HepG2 (cell line): ENCODE measurements around the gene DCDC2. TPM values are rescaled to one million over a fixed set of nuclear protein-coding genes. Genes with fewer than 3 reads are reported as not detected.

Experiments
- AHR ChIP-seq: IDR thresholded peaks from 2 replicates; pipeline ENCODE4 v1.6.1; 2018; ENCODE audit warnings: missing genetic modification reagents, missing compliant biosample characterization
- DMAP1 ChIP-seq: IDR thresholded peaks from 2 replicates; pipeline ENCODE4 v1.6.1; 2016
- GLI4 ChIP-seq: sonication (generic); formaldehyde crosslinking; IDR thresholded peaks from 2 replicates; pipeline ENCODE4 v1.5.1; 2020; ENCODE audit warnings: missing genetic modification reagents, mild to moderate bottlenecking, moderate library complexity, borderline replicate concordance
- IKZF1 ChIP-seq: fragments of 450-650 bp; IDR thresholded peaks from 2 replicates; pipeline ENCODE4 v1.7.1; 2016
- NFATC3 ChIP-seq: sonication (generic); formaldehyde crosslinking; IDR thresholded peaks from 2 replicates; pipeline ENCODE4 v1.5.1; 2020; ENCODE audit warnings: mild to moderate bottlenecking, missing genetic modification reagents
- PHB2 ChIP-seq: fragments of 450-650 bp; IDR thresholded peaks from 2 replicates; pipeline ENCODE4 v1.6.1; 2018; ENCODE audit not compliant: partially characterized antibody
- SETDB1 ChIP-seq: sonication (generic); formaldehyde crosslinking; IDR thresholded peaks from 2 replicates; pipeline ENCODE4 v1.5.1; 2020; ENCODE audit warnings: missing genetic modification reagents, mild to moderate bottlenecking, borderline replicate concordance
- SPEN ChIP-seq: sonication (generic); formaldehyde crosslinking; IDR thresholded peaks from 2 replicates; pipeline ENCODE4 v1.5.1; 2020; ENCODE audit warnings: low read depth, mild to moderate bottlenecking, missing genetic modification reagents
- USF2 ChIP-seq, 2 experiments: sonication (generic) in 1 of 2; formaldehyde crosslinking in 1 of 2; IDR thresholded peaks; 2 replicates each; pipeline versions ENCODE4 v1.5.1 to v1.6.1; 2011 to 2020; ENCODE audit warnings: borderline replicate concordance in 1 of 2, low read depth in 1 of 2, low read length in 1 of 2, mild to moderate bottlenecking in 1 of 2, missing genetic modification reagents in 1 of 2, moderate library complexity in 1 of 2
- ZBTB49 ChIP-seq: sonication (generic); formaldehyde crosslinking; IDR thresholded peaks from 2 replicates; pipeline ENCODE4 v1.4.0; 2020; ENCODE audit warnings: missing genetic modification reagents, borderline replicate concordance
- ZBTB8A ChIP-seq: sonication (generic); formaldehyde crosslinking; IDR thresholded peaks from 2 replicates; pipeline ENCODE4 v1.4.0; 2020; ENCODE audit warnings: mild to moderate bottlenecking, low read depth, missing genetic modification reagents, borderline replicate concordance
- ZC3H4 ChIP-seq: sonication (generic); formaldehyde crosslinking; IDR thresholded peaks from 2 replicates; pipeline ENCODE4 v1.4.0; 2020; ENCODE audit warnings: missing genetic modification reagents, borderline replicate concordance
- ZFY ChIP-seq: sonication (generic); formaldehyde crosslinking; IDR thresholded peaks from 2 replicates; pipeline ENCODE4 v1.4.0; 2020; ENCODE audit warnings: missing genetic modification reagents
- ZNF30 ChIP-seq: sonication (generic); formaldehyde crosslinking; IDR thresholded peaks from 2 replicates; pipeline ENCODE4 v1.5.0; 2020; ENCODE audit warnings: mild to moderate bottlenecking, missing genetic modification reagents
- ZNF703 ChIP-seq: sonication (generic); formaldehyde crosslinking; IDR thresholded peaks from 2 replicates; pipeline ENCODE4 v1.5.1; 2020; ENCODE audit warnings: missing genetic modification reagents, mild to moderate bottlenecking, moderate library complexity, borderline replicate concordance
- polyA plus RNA-seq, 8 experiments: library from polyadenylated mRNA; depleted of rRNA in 3 of 8; stranded (reverse) in 7 of 8; unstranded in 1 of 8; fragments of >200 nt; fragmentation: Illumina TruSeq in 4 of 8; extraction: Trizol in 4 of 8; gene quantifications; 2 replicates each; pipeline versions ENCODE4 v1.2.1 to v1.2.3, GENCODE V29; 2011 to 2016; ENCODE audit warnings: low read depth in 4 of 8, missing spikeins in 1 of 8, mixed read lengths in 1 of 8; ENCODE audit not compliant: insufficient read depth in 1 of 8
- total RNA-seq, 5 experiments: library from RNA; depleted of rRNA; stranded (reverse); fragments of >200 nt; fragmentation: Illumina TruSeq; extraction: Trizol; gene quantifications; 2 replicates each; pipeline ENCODE4 v1.2.3, GENCODE V29; 2016; ENCODE audit warnings: low read depth in 1 of 5
- TF ChIP-seq, protein P1 (sequence below): sonication (generic); formaldehyde crosslinking; IDR thresholded peaks from 2 replicates; pipeline ENCODE4 v1.4.0; 2020; ENCODE audit warnings: missing genetic modification reagents, mild to moderate bottlenecking, borderline replicate concordance
- TF ChIP-seq, protein P2 (sequence below): sonication (generic); formaldehyde crosslinking; IDR thresholded peaks from 2 replicates; pipeline ENCODE4 v1.4.0; 2020; ENCODE audit warnings: missing genetic modification reagents, mild to moderate bottlenecking, borderline replicate concordance
- TF ChIP-seq, protein P3 (sequence below): sonication (generic); formaldehyde crosslinking; IDR thresholded peaks from 2 replicates; pipeline ENCODE4 v1.5.1; 2020; ENCODE audit warnings: missing genetic modification reagents, mild to moderate bottlenecking, borderline replicate concordance

The DCDC2 gene
- total and polyA plus RNA-seq, 2 of the 13 experiments (the other 11 are each of a cell fraction or from before 2014, with no cell fraction given): 9.0 to 36.2 TPM

DNA sequence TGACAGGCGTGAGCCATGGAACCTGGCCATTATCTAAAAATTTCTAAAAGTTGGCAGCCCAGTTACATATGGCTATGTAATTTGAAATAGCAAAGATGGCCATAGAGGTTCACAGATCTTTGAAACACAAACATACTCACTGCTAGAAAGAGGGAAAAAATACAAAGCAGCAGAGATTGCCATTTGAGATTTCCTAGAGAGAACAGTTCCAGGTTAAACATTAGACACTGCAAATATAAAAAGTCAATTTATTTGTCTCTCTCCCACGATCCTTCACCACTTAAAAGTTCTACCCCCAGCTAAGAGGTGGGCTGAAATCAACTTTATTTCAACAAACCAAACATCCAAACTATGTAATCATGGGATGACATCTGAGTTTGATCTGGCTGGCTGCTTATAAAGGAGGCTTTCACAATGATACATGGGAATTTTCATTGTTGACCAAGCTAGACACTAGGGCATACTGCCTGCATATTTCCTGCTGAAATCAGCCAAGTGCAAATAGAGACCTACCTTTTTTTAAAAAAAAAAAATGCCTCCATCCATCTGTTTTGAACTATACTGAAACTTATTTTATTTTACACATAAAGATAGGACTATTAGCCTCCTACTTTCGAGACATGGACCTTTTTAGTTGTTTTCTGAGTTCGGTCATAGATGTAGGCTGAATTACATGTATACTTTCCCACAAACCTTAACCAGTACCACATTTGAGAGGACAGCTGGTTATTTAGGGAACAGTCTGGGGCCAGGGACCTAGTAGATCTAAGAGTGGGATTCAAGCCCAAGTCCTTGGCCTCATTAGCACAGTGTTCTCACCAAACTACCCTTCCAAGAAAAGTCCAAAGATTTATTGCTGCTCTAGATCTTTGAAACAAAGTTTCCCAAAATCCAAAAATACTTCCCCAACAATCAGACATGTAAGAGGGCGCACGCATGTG is 16.6 kb downstream of the DCDC2 start (continued):
- TF ChIP-seq ZNF30 (CRISPR knock-in tag): no peak
- no peak for TF ChIP-seq USF2 (IDR thresholded peaks at IDR 0.05; ENCODE audit: low read depth, low read length)
- TF ChIP-seq USF2 (CRISPR knock-in tag; IDR thresholded peaks at IDR 0.05; ENCODE audit: borderline replicate concordance): no peak
- TF ChIP-seq, protein P1, sequence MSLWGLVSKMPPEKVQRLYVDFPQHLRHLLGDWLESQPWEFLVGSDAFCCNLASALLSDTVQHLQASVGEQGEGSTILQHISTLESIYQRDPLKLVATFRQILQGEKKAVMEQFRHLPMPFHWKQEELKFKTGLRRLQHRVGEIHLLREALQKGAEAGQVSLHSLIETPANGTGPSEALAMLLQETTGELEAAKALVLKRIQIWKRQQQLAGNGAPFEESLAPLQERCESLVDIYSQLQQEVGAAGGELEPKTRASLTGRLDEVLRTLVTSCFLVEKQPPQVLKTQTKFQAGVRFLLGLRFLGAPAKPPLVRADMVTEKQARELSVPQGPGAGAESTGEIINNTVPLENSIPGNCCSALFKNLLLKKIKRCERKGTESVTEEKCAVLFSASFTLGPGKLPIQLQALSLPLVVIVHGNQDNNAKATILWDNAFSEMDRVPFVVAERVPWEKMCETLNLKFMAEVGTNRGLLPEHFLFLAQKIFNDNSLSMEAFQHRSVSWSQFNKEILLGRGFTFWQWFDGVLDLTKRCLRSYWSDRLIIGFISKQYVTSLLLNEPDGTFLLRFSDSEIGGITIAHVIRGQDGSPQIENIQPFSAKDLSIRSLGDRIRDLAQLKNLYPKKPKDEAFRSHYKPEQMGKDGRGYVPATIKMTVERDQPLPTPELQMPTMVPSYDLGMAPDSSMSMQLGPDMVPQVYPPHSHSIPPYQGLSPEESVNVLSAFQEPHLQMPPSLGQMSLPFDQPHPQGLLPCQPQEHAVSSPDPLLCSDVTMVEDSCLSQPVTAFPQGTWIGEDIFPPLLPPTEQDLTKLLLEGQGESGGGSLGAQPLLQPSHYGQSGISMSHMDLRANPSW (CRISPR knock-in tag): no peak
- TF ChIP-seq ZBTB8A (CRISPR knock-in tag): no peak
- no peak for TF ChIP-seq IKZF1
- TF ChIP-seq SPEN: no peak
- no peak for TF ChIP-seq ZBTB49 (CRISPR knock-in tag)
- TF ChIP-seq SETDB1 (CRISPR knock-in tag): no peak
- no peak for TF ChIP-seq NFATC3 (CRISPR knock-in tag)
- no peak for TF ChIP-seq ZFY
- TF ChIP-seq PHB2: no peak
- peak; percentile 87; the same call in 1 of the 2 replicates for TF ChIP-seq ZNF703 (CRISPR knock-in tag)
- TF ChIP-seq, protein P2, sequence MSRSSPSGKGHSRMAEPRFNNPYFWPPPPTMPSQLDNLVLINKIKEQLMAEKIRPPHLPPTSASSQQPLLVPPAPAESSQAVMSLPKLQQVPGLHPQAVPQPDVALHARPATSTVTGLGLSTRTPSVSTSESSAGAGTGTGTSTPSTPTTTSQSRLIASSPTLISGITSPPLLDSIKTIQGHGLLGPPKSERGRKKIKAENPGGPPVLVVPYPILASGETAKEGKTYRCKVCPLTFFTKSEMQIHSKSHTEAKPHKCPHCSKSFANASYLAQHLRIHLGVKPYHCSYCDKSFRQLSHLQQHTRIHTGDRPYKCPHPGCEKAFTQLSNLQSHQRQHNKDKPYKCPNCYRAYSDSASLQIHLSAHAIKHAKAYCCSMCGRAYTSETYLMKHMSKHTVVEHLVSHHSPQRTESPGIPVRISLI (CRISPR knock-in tag): peak; percentile 99
- no peak; the same call in 1 of the 2 replicates for TF ChIP-seq AHR
- TF ChIP-seq, protein P3, sequence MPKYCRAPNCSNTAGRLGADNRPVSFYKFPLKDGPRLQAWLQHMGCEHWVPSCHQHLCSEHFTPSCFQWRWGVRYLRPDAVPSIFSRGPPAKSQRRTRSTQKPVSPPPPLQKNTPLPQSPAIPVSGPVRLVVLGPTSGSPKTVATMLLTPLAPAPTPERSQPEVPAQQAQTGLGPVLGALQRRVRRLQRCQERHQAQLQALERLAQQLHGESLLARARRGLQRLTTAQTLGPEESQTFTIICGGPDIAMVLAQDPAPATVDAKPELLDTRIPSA (CRISPR knock-in tag): no peak
- TF ChIP-seq ZC3H4 (CRISPR knock-in tag): no peak
- peak; percentile 79; the same call in 1 of the 2 replicates for TF ChIP-seq DMAP1 (CRISPR knock-in tag)
- no peak for TF ChIP-seq GLI4 (CRISPR knock-in tag)
